Caco-2 (cell line): ENCODE measurements around the gene ATP2B1. TPM values are rescaled to one million over a fixed set of nuclear protein-coding genes. Genes with fewer than 3 reads are reported as not detected.

Experiments
- BruUV-seq: library from RNA; stranded (reverse); fragments of 400-500 nt; replicated peaks from 2 replicates; lab custom pipeline; 2021; lab: Mats Ljungman, UMichigan
- CTCF ChIA-PET: fragments of 300-600 bp; sonication (Branson Sonifier 250); formaldehyde crosslinking; loops from one replicate; lab custom pipeline; 2022; ENCODE audit warnings: antibody characterized with exemption; lab: Charles Lee
- POLR2A ChIA-PET: fragments of 300-600 bp; sonication (Branson Sonifier 250); formaldehyde crosslinking; loops from one replicate; lab custom pipeline; 2022; ENCODE audit warnings: antibody characterized with exemption; lab: Charles Lee
- DNase-seq, 2 experiments: peaks; one replicate each; pipeline versions ENCODE4 v3.0.0 to v3.0.0-alpha.2; 2020 to 2022
- H3K27me3 ChIP-seq: replicated peaks from 2 replicates; pipeline ENCODE4 v1.6.0; 2011; ENCODE audit warnings: low read length; ENCODE audit not compliant: control insufficient read depth, insufficient read depth
- H3K36me3 ChIP-seq: 2 replicates; pipeline ENCODE4 v1.5.1; 2011; ENCODE audit warnings: low read length; ENCODE audit not compliant: control insufficient read depth, insufficient read depth
- H3K4me1 ChIP-seq: fragments of 250-450 bp; sonication (Bioruptor Pico); 2 replicates; pipeline ENCODE4 v1.5.1; 2020; ENCODE audit warnings: mild to moderate bottlenecking
- H3K4me3 ChIP-seq: 2 replicates; pipeline ENCODE4 v1.5.1; 2011; ENCODE audit warnings: low read depth, mild to moderate bottlenecking, control low read depth, low read length
- H3K9me3 ChIP-seq: fragments of 250-450 bp; sonication (Bioruptor Pico); 2 replicates; pipeline ENCODE4 v1.5.1; 2020; ENCODE audit warnings: mild to moderate bottlenecking, moderate library complexity
- H3K27ac Mint-ChIP-seq: one replicate; pipeline ENCODE4 v1.8.0; 2022; ENCODE audit warnings: mixed read lengths; ENCODE audit not compliant: unreplicated experiment
- H3K27me3 Mint-ChIP-seq: one replicate; pipeline ENCODE4 v1.8.0; 2022; ENCODE audit warnings: mixed read lengths; ENCODE audit not compliant: insufficient read depth, unreplicated experiment
- H3K36me3 Mint-ChIP-seq: one replicate; pipeline ENCODE4 v1.8.0; 2022; ENCODE audit warnings: mild to moderate bottlenecking, mixed read lengths; ENCODE audit not compliant: insufficient read depth, unreplicated experiment
- H3K4me1 Mint-ChIP-seq: one replicate; pipeline ENCODE4 v1.8.0; 2022; ENCODE audit warnings: low read depth, mixed read lengths; ENCODE audit not compliant: unreplicated experiment
- H3K4me3 Mint-ChIP-seq: one replicate; pipeline ENCODE4 v1.8.0; 2022; ENCODE audit warnings: mild to moderate bottlenecking, moderate library complexity, mixed read lengths; ENCODE audit not compliant: unreplicated experiment
- H3K9me3 Mint-ChIP-seq: one replicate; pipeline ENCODE4 v1.8.0; 2022; ENCODE audit warnings: mixed read lengths; ENCODE audit not compliant: unreplicated experiment
- intact Hi-C: fragments of 100-400 bp; cut with micrococcal nuclease; formaldehyde crosslinking; loops from one replicate; pipeline ENCODE4 v1.10.0; 2022; ENCODE audit not compliant: unreplicated experiment
- total RNA-seq: library from RNA; stranded (reverse); gene quantifications from 2 replicates; pipeline ENCODE4 v1.2.3, GENCODE V29; 2022
- TF ChIP-seq, protein P1 (sequence below), 2 experiments: fragments of 200-600 bp in 1 of 2; IDR thresholded peaks; 1 replicate in 1 of 2; 2 replicates in 1 of 2; pipeline versions ENCODE4 v1.5.1 to v1.8.0; 2011 to 2022; ENCODE audit warnings: antibody characterized with exemption in 1 of 2, control low read depth in 1 of 2, inconsistent platforms in 1 of 2, low read depth in 1 of 2, low read length in 1 of 2, mild to moderate bottlenecking in 1 of 2, moderate library complexity in 1 of 2; ENCODE audit not compliant: insufficient read depth in 1 of 2, severe bottlenecking in 1 of 2, unreplicated experiment in 1 of 2

Gene ATP2B1
- total RNA-seq, 1 experiment from 2014 or later = 107 TPM

DNA sequence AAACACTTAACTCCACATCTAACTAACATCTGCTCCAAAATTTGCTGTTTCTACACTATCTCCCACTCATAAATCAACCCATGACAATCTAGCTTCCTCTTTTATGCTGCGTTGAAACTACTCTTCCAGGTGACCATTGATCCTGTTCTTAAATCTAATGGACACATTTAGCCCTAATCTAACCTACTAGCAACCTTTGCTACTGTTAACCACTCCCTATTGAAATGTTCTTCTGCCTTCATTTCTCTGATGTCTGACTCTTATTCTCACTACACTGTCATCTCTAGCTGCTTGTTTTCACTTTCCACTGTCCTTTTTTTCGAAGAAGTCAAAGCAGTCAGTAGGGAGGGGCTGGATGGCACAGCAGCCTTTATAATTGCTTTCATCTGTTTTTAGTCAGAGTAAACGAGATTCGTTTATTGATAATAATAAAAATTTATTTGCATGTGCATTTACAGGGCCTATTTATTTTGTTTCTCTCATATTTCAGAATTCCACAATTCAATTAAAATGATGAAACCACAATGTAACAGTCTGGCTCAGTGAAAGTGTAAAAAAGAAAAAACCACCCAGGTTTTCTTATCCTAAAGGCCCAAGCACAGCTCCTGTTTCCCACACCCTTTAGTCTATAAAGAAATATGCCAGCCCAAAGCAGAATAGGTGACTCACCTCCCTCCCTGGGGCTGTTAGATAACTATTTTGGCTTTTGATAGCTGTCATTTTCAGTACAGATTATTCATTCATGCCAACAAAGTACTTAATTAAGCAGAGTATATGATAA lies 44.9 kb downstream of the ATP2B1 start:
- no peak for DNase-seq
- no peaks in the 10 kb centered on the region for H3K9me3 ChIP-seq
- TF ChIP-seq, protein P1, sequence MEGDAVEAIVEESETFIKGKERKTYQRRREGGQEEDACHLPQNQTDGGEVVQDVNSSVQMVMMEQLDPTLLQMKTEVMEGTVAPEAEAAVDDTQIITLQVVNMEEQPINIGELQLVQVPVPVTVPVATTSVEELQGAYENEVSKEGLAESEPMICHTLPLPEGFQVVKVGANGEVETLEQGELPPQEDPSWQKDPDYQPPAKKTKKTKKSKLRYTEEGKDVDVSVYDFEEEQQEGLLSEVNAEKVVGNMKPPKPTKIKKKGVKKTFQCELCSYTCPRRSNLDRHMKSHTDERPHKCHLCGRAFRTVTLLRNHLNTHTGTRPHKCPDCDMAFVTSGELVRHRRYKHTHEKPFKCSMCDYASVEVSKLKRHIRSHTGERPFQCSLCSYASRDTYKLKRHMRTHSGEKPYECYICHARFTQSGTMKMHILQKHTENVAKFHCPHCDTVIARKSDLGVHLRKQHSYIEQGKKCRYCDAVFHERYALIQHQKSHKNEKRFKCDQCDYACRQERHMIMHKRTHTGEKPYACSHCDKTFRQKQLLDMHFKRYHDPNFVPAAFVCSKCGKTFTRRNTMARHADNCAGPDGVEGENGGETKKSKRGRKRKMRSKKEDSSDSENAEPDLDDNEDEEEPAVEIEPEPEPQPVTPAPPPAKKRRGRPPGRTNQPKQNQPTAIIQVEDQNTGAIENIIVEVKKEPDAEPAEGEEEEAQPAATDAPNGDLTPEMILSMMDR (IDR thresholded peaks at IDR 0.05; ENCODE audit: insufficient read depth in 1 of 2, low read depth in 1 of 2, low read length in 1 of 2, severe bottlenecking in 1 of 2, unreplicated experiment in 1 of 2) = no peak
- Mint-ChIP-seq H3K4me1 (peaks cover 38% of the 10 kb centered on the region), H3K4me3 (no peak overlapping the region), H3K27ac (peak overlapping the region; percentile 8), H3K27me3 (no peaks in the 10 kb centered on the region), H3K36me3 (peaks cover 17% of the 10 kb centered on the region), H3K9me3 (peaks cover 14% of the 10 kb centered on the region)
- H3K27me3 ChIP-seq = no peaks in the 10 kb centered on the region
- intact Hi-C loops = loop anchor here (5.0 kb wide), 1 partner anchor 44 kb away; the partner anchor contains the start of gene ATP2B1
- H3K36me3 ChIP-seq = no peaks in the 10 kb centered on the region; the same call in 1 of the 2 replicates
- no TSS peak for BruUV-seq
- CTCF ChIA-PET = no interaction called here
- H3K4me3 ChIP-seq = no peak overlapping the region
- POLR2A ChIA-PET = no interaction called here
- peaks cover 36% of the 10 kb centered on the region for H3K4me1 ChIP-seq

DNA sequence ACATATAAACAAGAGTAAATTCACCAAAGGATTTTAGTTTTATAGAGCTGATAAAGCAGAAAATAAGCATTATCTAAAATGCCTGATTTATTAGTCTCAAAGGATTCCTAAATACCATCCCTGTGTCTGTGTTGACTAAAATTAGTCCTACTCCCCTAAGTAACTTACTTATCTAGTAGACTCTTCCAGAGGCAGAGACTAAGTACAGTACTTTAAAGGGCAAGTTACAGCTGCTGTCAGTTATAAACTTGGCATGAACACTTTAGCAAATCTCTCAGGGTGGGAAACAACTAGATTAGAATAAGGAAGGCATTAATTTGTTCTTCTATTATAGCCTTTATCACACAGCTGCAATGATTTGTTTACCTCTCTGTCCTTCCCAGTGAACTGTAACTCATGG lies 46.0 kb downstream of the ATP2B1 start:
- no TSS peak for BruUV-seq
- H3K36me3 Mint-ChIP-seq = peaks cover 22% of the 10 kb centered on the region

DNA sequence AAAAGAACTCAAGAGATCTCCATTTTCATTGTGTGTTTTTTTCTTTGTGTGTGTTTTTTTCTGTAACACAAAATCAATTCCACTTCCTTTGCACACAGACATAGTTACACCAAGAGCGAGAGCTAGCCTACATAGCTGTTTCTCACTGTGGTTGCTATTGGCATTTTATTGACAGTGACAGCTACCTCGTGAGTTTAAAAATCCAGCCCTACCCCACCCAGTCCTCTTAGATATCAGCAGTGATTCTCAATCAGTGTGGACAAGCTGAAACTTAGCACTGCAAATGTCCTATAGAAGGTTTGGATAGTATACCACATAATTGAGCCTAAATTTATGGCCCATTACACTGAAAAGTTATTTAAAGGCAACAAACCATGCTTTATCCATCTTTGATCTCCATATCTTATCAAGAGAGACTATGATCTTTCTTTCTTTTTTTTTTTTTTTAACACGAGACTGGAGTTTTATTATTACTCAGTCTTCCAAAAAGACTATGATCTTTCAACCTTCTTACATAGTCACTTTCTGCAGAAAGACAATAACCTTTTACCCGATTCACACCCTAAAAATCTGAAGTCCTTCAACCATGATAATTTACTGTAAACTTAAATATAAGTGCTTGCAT lies 46.8 kb downstream of the ATP2B1 start:
- Mint-ChIP-seq H3K27me3 (no peaks in the 10 kb centered on the region), H3K4me3 (no peak overlapping the region), H3K36me3 (peaks cover 30% of the 10 kb centered on the region), H3K9me3 (peaks cover 6% of the 10 kb centered on the region), H3K4me1 (peaks cover 45% of the 10 kb centered on the region), H3K27ac (peak overlapping the region; percentile 50)
- Histone ChIP-seq H3K36me3 (no peaks in the 10 kb centered on the region), H3K4me1 (peaks cover 44% of the 10 kb centered on the region), H3K4me3 (no peak overlapping the region), H3K9me3 (no peaks in the 10 kb centered on the region), H3K27me3 (no peaks in the 10 kb centered on the region)
- TF ChIP-seq, protein P1 (IDR thresholded peaks at IDR 0.05; ENCODE audit: insufficient read depth in 1 of 2, low read depth in 1 of 2, low read length in 1 of 2, severe bottlenecking in 1 of 2, unreplicated experiment in 1 of 2) = no peak
- intact Hi-C loops = loop anchor here (5.0 kb wide), 1 partner anchor 45 kb away; the partner anchor contains the start of gene ATP2B1
- BruUV-seq = no TSS peak
- ChIA-PET POLR2A (no interaction called here), CTCF (no interaction called here)
- DNase-seq = no peak

More for the DNA sequence above, 46.0 kb downstream of the ATP2B1 start:
- TF ChIP-seq, protein P1 (IDR thresholded peaks at IDR 0.05; ENCODE audit: insufficient read depth in 1 of 2, low read depth in 1 of 2, low read length in 1 of 2, severe bottlenecking in 1 of 2, unreplicated experiment in 1 of 2) = no peak
- H3K9me3 Mint-ChIP-seq = peaks cover 14% of the 10 kb centered on the region
- CTCF ChIA-PET = no interaction called here
- intact Hi-C loops = loop anchor here (5.0 kb wide), 1 partner anchor 45 kb away; the partner anchor contains the start of gene ATP2B1
- Histone ChIP-seq H3K4me1 (peaks cover 39% of the 10 kb centered on the region), H3K4me3 (no peak overlapping the region), H3K27me3 (no peaks in the 10 kb centered on the region), H3K36me3 (no peaks in the 10 kb centered on the region), H3K9me3 (no peaks in the 10 kb centered on the region)
- no peak overlapping the region for H3K4me3 Mint-ChIP-seq
- POLR2A ChIA-PET = no interaction called here
- peaks cover 45% of the 10 kb centered on the region for H3K4me1 Mint-ChIP-seq
- H3K27me3 Mint-ChIP-seq = no peaks in the 10 kb centered on the region
- DNase-seq = no peak
- H3K27ac Mint-ChIP-seq = no peak overlapping the region
